GM12873 (cell line): ENCODE data around the gene CD53.

Experiments
- TF ChIP-seq, protein P1 (sequence below): IDR thresholded peaks from 2 replicates; pipeline ENCODE4 v1.5.1; 2012; ENCODE audit warnings: low read depth, mild to moderate bottlenecking, moderate library complexity, low read length, control low read depth; ENCODE audit not compliant: insufficient read depth; ENCODE audit errors: missing control alignments

Gene CD53

DNA sequence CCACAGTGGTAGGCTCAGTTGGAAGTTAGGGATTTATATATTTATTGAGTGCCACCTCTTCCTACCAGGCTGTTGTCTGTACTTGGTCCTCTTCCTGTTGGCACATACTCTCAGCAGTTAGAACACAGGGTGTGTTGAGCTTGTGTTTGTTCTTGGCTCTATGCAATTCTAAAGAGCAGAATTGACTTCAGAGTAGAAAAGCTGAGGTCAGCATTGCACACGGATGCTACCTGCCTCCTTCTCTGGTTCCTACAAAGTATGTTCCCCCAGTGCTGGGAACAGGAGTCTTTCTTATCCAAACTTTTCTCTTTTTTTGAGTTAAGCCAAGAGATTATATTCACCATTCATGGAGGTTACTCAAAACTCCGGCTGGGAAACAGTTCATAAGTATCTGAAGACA is 16.5 kb upstream of the CD53 start:
- TF ChIP-seq, protein P1, sequence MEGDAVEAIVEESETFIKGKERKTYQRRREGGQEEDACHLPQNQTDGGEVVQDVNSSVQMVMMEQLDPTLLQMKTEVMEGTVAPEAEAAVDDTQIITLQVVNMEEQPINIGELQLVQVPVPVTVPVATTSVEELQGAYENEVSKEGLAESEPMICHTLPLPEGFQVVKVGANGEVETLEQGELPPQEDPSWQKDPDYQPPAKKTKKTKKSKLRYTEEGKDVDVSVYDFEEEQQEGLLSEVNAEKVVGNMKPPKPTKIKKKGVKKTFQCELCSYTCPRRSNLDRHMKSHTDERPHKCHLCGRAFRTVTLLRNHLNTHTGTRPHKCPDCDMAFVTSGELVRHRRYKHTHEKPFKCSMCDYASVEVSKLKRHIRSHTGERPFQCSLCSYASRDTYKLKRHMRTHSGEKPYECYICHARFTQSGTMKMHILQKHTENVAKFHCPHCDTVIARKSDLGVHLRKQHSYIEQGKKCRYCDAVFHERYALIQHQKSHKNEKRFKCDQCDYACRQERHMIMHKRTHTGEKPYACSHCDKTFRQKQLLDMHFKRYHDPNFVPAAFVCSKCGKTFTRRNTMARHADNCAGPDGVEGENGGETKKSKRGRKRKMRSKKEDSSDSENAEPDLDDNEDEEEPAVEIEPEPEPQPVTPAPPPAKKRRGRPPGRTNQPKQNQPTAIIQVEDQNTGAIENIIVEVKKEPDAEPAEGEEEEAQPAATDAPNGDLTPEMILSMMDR, result no peak

DNA sequence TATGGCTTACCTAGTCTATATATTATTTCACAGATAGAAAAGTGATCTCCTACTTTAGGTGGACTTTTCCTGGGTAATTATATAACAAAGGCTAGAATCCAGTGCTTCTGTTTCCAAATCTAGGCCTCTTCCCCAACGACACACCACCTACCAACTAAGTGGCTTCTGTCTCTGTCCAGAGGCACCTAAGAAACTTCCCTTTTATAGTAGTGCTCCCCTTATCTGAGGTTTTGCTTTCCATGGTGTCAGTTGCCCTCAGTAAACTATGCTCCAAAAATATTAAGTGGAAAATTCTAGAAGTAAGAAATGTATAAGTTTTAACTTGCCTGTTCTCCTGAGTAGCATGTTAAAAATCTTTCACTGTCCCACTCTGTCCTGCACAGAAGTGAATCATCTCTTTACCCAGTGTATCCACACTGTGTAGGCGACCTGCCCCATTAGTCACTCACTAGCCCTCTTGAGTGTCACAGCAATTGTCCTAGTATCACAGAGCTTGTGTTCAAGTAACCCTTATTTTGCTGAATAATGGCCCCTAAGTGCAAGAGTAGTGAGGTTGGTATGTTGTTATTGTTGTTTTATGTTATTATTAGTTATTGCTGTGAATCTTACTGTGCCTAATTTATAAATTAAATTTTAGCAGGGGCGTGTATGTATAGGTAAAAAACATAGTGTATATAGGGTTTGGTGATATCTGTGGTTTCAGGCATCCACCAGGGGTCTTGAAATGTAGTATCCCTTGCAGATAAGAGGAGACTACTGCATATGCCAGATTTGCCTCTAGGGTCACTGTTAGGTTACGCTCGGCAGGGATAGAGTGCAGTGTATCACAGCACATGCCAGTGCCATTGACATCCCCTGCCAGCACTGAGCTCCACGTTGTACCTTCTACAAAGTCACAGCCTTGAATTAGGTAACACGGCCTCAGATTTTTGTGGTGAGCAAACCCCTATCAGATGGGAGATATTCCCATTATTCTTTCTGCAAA is 14.7 kb upstream of the CD53 start:
- TF ChIP-seq, protein P1, result no peak

DNA sequence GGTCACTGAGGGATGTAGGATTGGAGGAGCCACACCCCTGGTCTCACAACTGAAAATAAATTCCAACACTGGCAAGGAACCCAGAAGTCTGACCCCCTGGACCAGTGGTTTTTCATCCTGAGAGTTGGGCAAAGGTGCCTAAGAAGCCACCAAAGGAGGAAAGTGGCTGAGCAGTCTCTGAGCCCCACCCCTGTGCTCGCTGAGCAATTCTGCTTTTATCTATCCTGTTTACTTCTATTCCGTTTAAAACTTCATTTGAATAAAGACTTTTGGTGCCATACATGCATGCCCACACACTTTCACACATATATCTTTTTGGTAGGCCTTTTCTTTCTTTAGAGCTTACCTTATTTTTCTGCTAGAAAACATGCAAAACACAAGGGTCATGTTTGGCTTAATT is 13.9 kb upstream of the CD53 start:
- TF ChIP-seq, protein P1, result no peak

GRCh38 chr1:110860174-110860573 is 12.8 kb upstream of the CD53 start:
- TF ChIP-seq, protein P1, result no peak

- TF ChIP-seq, protein P1, result no peak
These were observed 8.7 kb upstream of the CD53 start for GRCh38 chr1:110864287-110864686.

GRCh38 chr1:110870721-110871388 is 2.1 kb upstream of the CD53 start:
- TF ChIP-seq, protein P1, result no peak

- TF ChIP-seq, protein P1, result no peak
These were observed 593 bp upstream of the CD53 start for GRCh38 chr1:110872366-110872744.
